K562 (cell line): Measurements from ENCODE around the gene SLC26A1. TPM values are rescaled to one million over a fixed set of nuclear protein-coding genes. Genes with fewer than 3 reads are reported as not detected.

Source experiments
- ATAC-seq: fragments of 200-7000 bp; cut with Tn5 transposase; 3 replicates; pipeline ENCODE4 v1.9.1; 2020; ENCODE audit warnings: moderate library complexity
- BruUV-seq: library from RNA; stranded (reverse); fragments of 400-500 nt; replicated peaks from 2 replicates; lab custom pipeline; 2021; lab: Mats Ljungman, UMichigan
- CTCF ChIA-PET: fragments of 300-600 bp; formaldehyde crosslinking; extraction: SDS; loops from one replicate; lab custom pipeline; 2021; ENCODE audit warnings: low intra/inter-chr PET ratio; lab: Yijun Ruan, JAX
- POLR2A ChIA-PET: fragments of 300-600, 350-650 bp; sonication (Branson Sonifier 250); formaldehyde crosslinking; extraction: SDS; loops from one replicate; lab custom pipeline; 2021; ENCODE audit warnings: antibody characterized with exemption, inconsistent platforms; lab: Yijun Ruan, JAX
- DNase-seq, 4 experiments: peaks; one replicate each; pipeline versions ENCODE4 v3.0.0 to v3.0.0-alpha.2; 2011 to 2018; ENCODE audit warnings: low spot score in 3 of 4, mixed read lengths in 3 of 4; ENCODE audit errors: extremely low read depth in 1 of 4
- FAIRE-seq: peaks from 2 replicates; lab custom pipeline; 2011; peaks lifted over from hg19 to GRCh38; lab: Jason Lieb, UNC
- H2AFZ ChIP-seq: 2 replicates; pipeline ENCODE4 v1.6.0; 2011; ENCODE audit warnings: low read depth, low read length, control low read depth, inconsistent platforms
- H3K27ac ChIP-seq: fragments of 200-600 bp; 3 replicates; pipeline ENCODE4 v1.8.0; 2011; ENCODE audit warnings: low read depth, mild to moderate bottlenecking, control low read depth, inconsistent platforms, low read length, moderate library complexity, mixed read lengths; ENCODE audit errors: extremely low read depth
- H3K27me3 ChIP-seq, 2 experiments: fragments of 300-600 bp in 1 of 2; 2 replicates in 1 of 2; 3 replicates in 1 of 2; pipeline versions ENCODE4 v1.6.0 to v1.8.0; 2011; ENCODE audit warnings: inconsistent platforms in 2 of 2, low read length in 2 of 2, mild to moderate bottlenecking in 1 of 2, mixed read lengths in 1 of 2, moderate library complexity in 1 of 2; ENCODE audit not compliant: control insufficient read depth in 2 of 2, insufficient read depth in 2 of 2
- H3K36me3 ChIP-seq: fragments of 300-600 bp; 3 replicates; pipeline ENCODE4 v1.8.0; 2011; ENCODE audit warnings: mild to moderate bottlenecking, low read length, inconsistent platforms; ENCODE audit not compliant: control insufficient read depth, insufficient read depth
- H3K4me1 ChIP-seq, 2 experiments: fragments of 200-600 bp in 1 of 2; replicated peaks in 1 of 2; 2 replicates in 1 of 2; 3 replicates in 1 of 2; pipeline versions ENCODE4 v1.5.1 to v1.8.0; 2011; ENCODE audit warnings: inconsistent platforms in 2 of 2, low read length in 2 of 2, mild to moderate bottlenecking in 1 of 2, mixed read lengths in 1 of 2, moderate library complexity in 1 of 2; ENCODE audit not compliant: control insufficient read depth in 2 of 2, insufficient read depth in 2 of 2
- H3K4me2 ChIP-seq: 2 replicates; pipeline ENCODE4 v1.6.1; 2011; ENCODE audit warnings: low read length, control low read depth, inconsistent platforms, mixed read lengths; ENCODE audit not compliant: insufficient read depth
- H3K4me3 ChIP-seq: fragments of 200-600 bp; sonication (generic), shearing (Covaris generic); 2 replicates; pipeline ENCODE4 v1.5.1; 2016; ENCODE audit warnings: control low read depth, inconsistent platforms
- H3K79me2 ChIP-seq: fragments of 200-600 bp; 3 replicates; pipeline ENCODE4 v1.8.0; 2011; ENCODE audit warnings: low read length, inconsistent platforms; ENCODE audit not compliant: control insufficient read depth, insufficient read depth
- H3K9ac ChIP-seq, 2 experiments: 2 replicates each; pipeline versions ENCODE4 v1.6.0 to v1.6.1; 2011; ENCODE audit warnings: low read depth in 2 of 2, low read length in 2 of 2, control low read depth in 1 of 2, inconsistent platforms in 1 of 2, mild to moderate bottlenecking in 1 of 2, mixed read lengths in 1 of 2; ENCODE audit not compliant: insufficient read depth in 1 of 2
- H3K9me1 ChIP-seq: one replicate; pipeline ENCODE4 v1.6.0; 2011; ENCODE audit warnings: inconsistent platforms, mild to moderate bottlenecking, low read length, moderate library complexity; ENCODE audit not compliant: control insufficient read depth, insufficient read depth
- H3K9me3 ChIP-seq: replicated peaks from 2 replicates; pipeline ENCODE4 v1.5.1; 2011; ENCODE audit warnings: low read depth, low read length, inconsistent platforms; ENCODE audit not compliant: control insufficient read depth, insufficient read depth
- H4K20me1 ChIP-seq: replicated peaks from 2 replicates; pipeline ENCODE4 v1.6.1; 2011; ENCODE audit warnings: low read length, inconsistent platforms, mixed read lengths; ENCODE audit not compliant: control insufficient read depth, insufficient read depth
- ETS1 ChIP-seq: conservative IDR thresholded peaks from 2 replicates; pipeline ENCODE4 v1.6.1; 2011; ENCODE audit warnings: low read depth, mild to moderate bottlenecking, low read length; ENCODE audit not compliant: control insufficient read depth
- POLR2G ChIP-seq: fragments of 200-400 bp; formaldehyde crosslinking; IDR thresholded peaks from 2 replicates; pipeline ENCODE4 v1.6.1; 2017; ENCODE audit warnings: low read depth, mild to moderate bottlenecking, antibody characterized with exemption, low read length, moderate library complexity
- ZBTB49 ChIP-seq: sonication (generic); formaldehyde crosslinking; IDR thresholded peaks from 2 replicates; pipeline ENCODE4 v1.8.0; 2022; ENCODE audit warnings: missing genetic modification reagents, mild to moderate bottlenecking, borderline replicate concordance
- ZNF445 ChIP-seq: fragments of 250-450 bp; sonication (Bioruptor Pico); IDR thresholded peaks from 2 replicates; pipeline ENCODE4 v1.4.0; 2020; ENCODE audit warnings: low read depth, mild to moderate bottlenecking, moderate library complexity
- ZNF551 ChIP-seq: fragments of 250-450 bp; sonication (Bioruptor Pico); IDR thresholded peaks from 2 replicates; pipeline ENCODE4 v1.5.0; 2021; ENCODE audit warnings: mild to moderate bottlenecking, moderate library complexity
- WGBS: fragments of 100-300 bp; shearing (Covaris generic); methylation state at CpG from one replicate; pipeline ENCODE4 v1.1.6; 2016; ENCODE audit warnings: low coverage, mixed read lengths; ENCODE audit not compliant: insufficient coverage; ENCODE audit errors: missing lambda C conversion rate; 5-methylcytosine and 5-hydroxymethylcytosine counted together
- in situ Hi-C: fragments of 300-500 bp; cut with MboI; formaldehyde crosslinking; loops from 4 replicates; pipeline ENCODE4 v1.15.0; 2018; ENCODE audit warnings: inconsistent platforms, mixed read lengths
- intact Hi-C: fragments of 100-400 bp; cut with micrococcal nuclease; formaldehyde crosslinking; loops from 2 replicates; pipeline ENCODE4 v1.14.2; 2022
- polyA plus RNA-seq, 8 experiments: library from polyadenylated mRNA; depleted of rRNA in 4 of 8; stranded (reverse) in 5 of 8; unstranded in 3 of 8; fragments of >200 nt; fragmentation: Nextera tagmentation in 2 of 8; fragmentation: Illumina TruSeq in 1 of 8; extraction: Ambion mirVana in 2 of 8; extraction: Trizol in 1 of 8; gene quantifications; 2 replicates each; pipeline versions ENCODE4 v1.2.1 to v1.2.3, GENCODE V29; 2011 to 2014; ENCODE audit warnings: inconsistent platforms in 1 of 8, missing spikeins in 1 of 8
- total RNA-seq, 7 experiments: library from RNA; depleted of rRNA in 6 of 7; stranded (reverse); fragments of >200 nt in 6 of 7; fragmentation: Illumina TruSeq in 2 of 7; extraction: Trizol in 2 of 7; gene quantifications; 2 replicates each; pipeline versions ENCODE4 v1.2.1 to v1.2.3, GENCODE V29; 2011 to 2021; ENCODE audit warnings: low replicate concordance in 1 of 7

Gene SLC26A1
- total and polyA plus RNA-seq, 9 of the 15 experiments (the other 6 are each of a cell fraction or from before 2014, with no cell fraction given): 0.11 to 4.2 (median 0.95) TPM

- FAIRE-seq (no peak), DNase-seq (no peak), ATAC-seq (no peak)
- TF ChIP-seq ZNF551 (CRISPR knock-in tag) (no peak), ZBTB49 (CRISPR knock-in tag) (no peak), ETS1 (no peak), POLR2G (peak; percentile 10), ZNF445 (no peak)
- Histone ChIP-seq H3K9me3 (no peaks in the 10 kb centered on the region; the same call in 1 of the 2 replicates), H2AFZ (no peak overlapping the region), H3K79me2 (no peaks in the 10 kb centered on the region), H3K36me3 (peaks cover 29% of the 10 kb centered on the region; the same call in 2 of the 3 replicates), H3K9ac (no peak overlapping the region), H3K4me2 (no peak overlapping the region), H3K4me1 (peaks cover 0 to 62% of the 10 kb centered on the region in 2 experiments; a peak in 3 of 5 replicates), H3K27me3 (no peaks in the 10 kb centered on the region), H3K9me1 (no peaks in the 10 kb centered on the region), H3K27ac (no peak overlapping the region), H3K4me3 (no peak overlapping the region), H4K20me1 (no peaks in the 10 kb centered on the region)
- ChIA-PET POLR2A (interaction anchor here (1.1 kb wide), 1 partner anchor 10 kb away, joined by 4 read pairs; no protein-coding TSS in a partner anchor), CTCF (no interaction called here)
- intact Hi-C loops (no loop called here), in situ Hi-C loops (no loop called here)
- WGBS: 94% methylated on average over 17 of the region's 32 CpGs
- TSS peak; percentile 57 for BruUV-seq
Observed at GRCh38 chr4:1024882-1025545, 31.8 kb upstream of the SLC26A1 start.
